WTC11 (cell line): ENCODE results near the gene ISCA2.
A peak's percentile ranks its signal among the peaks of the same experiment; 100 is the strongest.

ENCODE experiments used
- ARID4B ChIP-seq: sonication (generic); formaldehyde crosslinking; IDR thresholded peaks from 2 replicates; pipeline ENCODE4 v1.8.0; 2023; ENCODE audit warnings: missing genetic modification reagents, mild to moderate bottlenecking, borderline replicate concordance
- ATF3 ChIP-seq: sonication (generic); formaldehyde crosslinking; conservative IDR thresholded peaks from 2 replicates; pipeline ENCODE4 v1.8.1; 2022; ENCODE audit warnings: mild to moderate bottlenecking, missing genetic modification reagents
- ATF6 ChIP-seq: sonication (generic); formaldehyde crosslinking; IDR thresholded peaks from 2 replicates; pipeline ENCODE4 v1.8.1; 2023; ENCODE audit warnings: mild to moderate bottlenecking, missing genetic modification reagents
- CTCF ChIP-seq: fragments of 200-600 bp; IDR thresholded peaks from 2 replicates; pipeline ENCODE4 v1.8.0; 2022; ENCODE audit warnings: antibody characterized with exemption
- E2F1 ChIP-seq: sonication (generic); formaldehyde crosslinking; IDR thresholded peaks from 2 replicates; pipeline ENCODE4 v1.8.0; 2022; ENCODE audit warnings: mild to moderate bottlenecking, missing genetic modification reagents
- FOXK1 ChIP-seq: sonication (generic); formaldehyde crosslinking; IDR thresholded peaks from 2 replicates; pipeline ENCODE4 v1.8.0; 2022; ENCODE audit warnings: mild to moderate bottlenecking, moderate library complexity, missing genetic modification reagents
- FOXP1 ChIP-seq: sonication (generic); formaldehyde crosslinking; IDR thresholded peaks from 2 replicates; pipeline ENCODE4 v1.8.0; 2022; ENCODE audit warnings: missing genetic modification reagents, mild to moderate bottlenecking, moderate library complexity, borderline replicate concordance
- FOXP4 ChIP-seq: sonication (generic); formaldehyde crosslinking; IDR thresholded peaks from 2 replicates; pipeline ENCODE4 v1.8.0; 2022; ENCODE audit warnings: mild to moderate bottlenecking, missing genetic modification reagents
- MAX ChIP-seq: sonication (generic); formaldehyde crosslinking; IDR thresholded peaks from 2 replicates; pipeline ENCODE4 v1.8.0; 2022; ENCODE audit warnings: mild to moderate bottlenecking, missing genetic modification reagents
- OVOL2 ChIP-seq: fragments of 250-450 bp; sonication (Bioruptor Pico); IDR thresholded peaks from 2 replicates; pipeline ENCODE4 v1.9.0; 2021; ENCODE audit warnings: mild to moderate bottlenecking, borderline replicate concordance
- SMAD4 ChIP-seq: sonication (generic); formaldehyde crosslinking; IDR thresholded peaks from 2 replicates; pipeline ENCODE4 v1.8.0; 2022; ENCODE audit warnings: mild to moderate bottlenecking, missing genetic modification reagents
- TEAD4 ChIP-seq: sonication (generic); formaldehyde crosslinking; IDR thresholded peaks from 2 replicates; pipeline ENCODE4 v1.8.0; 2022; ENCODE audit warnings: mild to moderate bottlenecking, missing genetic modification reagents
- USF1 ChIP-seq: sonication (generic); formaldehyde crosslinking; IDR thresholded peaks from 2 replicates; pipeline ENCODE4 v1.8.0; 2022; ENCODE audit warnings: mild to moderate bottlenecking, missing genetic modification reagents
- USF2 ChIP-seq: sonication (generic); formaldehyde crosslinking; IDR thresholded peaks from 2 replicates; pipeline ENCODE4 v1.8.1; 2023; ENCODE audit warnings: mild to moderate bottlenecking, missing genetic modification reagents, moderate library complexity

- TF ChIP-seq CTCF (no peak), ATF6 (no peak), SMAD4 (CRISPR knock-in tag) (no peak), FOXK1 (CRISPR knock-in tag) (0 out of 2 replicates have a peak, but pooled peaks have one; percentile 40), E2F1 (CRISPR knock-in tag) (no peak), USF1 (CRISPR knock-in tag) (no peak), FOXP4 (no peak; the same call in 1 of the 2 replicates), ATF3 (CRISPR knock-in tag) (no peak), ARID4B (CRISPR knock-in tag) (no peak; the same call in 1 of the 2 replicates), FOXP1 (no peak), USF2 (CRISPR knock-in tag) (no peak), TEAD4 (no peak), MAX (CRISPR knock-in tag) (peak; percentile 35), OVOL2 (no peak)
Measured at GRCh38 chr14:74493343-74494261, at the start of gene ISCA2.
